ELR (cell line): ENCODE data around the gene MICAL2.

Source experiments
- DNase-seq: peaks from one replicate; pipeline ENCODE4 v3.0.0-alpha.2; 2015; ENCODE audit warnings: low read depth

MICAL2 gene

GRCh38 chr11:12171921-12172320 lies 61.5 kb downstream of the MICAL2 start:
- DNase-seq = no peak

- DNase-seq = no peak
Measured at GRCh38 chr11:12172493-12173013, 62.2 kb downstream of the MICAL2 start.

GRCh38 chr11:12173111-12173510 lies 62.7 kb downstream of the MICAL2 start:
- no peak for DNase-seq

GRCh38 chr11:12174128-12174476 lies 63.7 kb downstream of the MICAL2 start:
- no peak for DNase-seq

GRCh38 chr11:12174477-12175143 lies 64.2 kb downstream of the MICAL2 start:
- DNase-seq = peak; percentile 84

- peak; percentile 97 for DNase-seq
Measured at GRCh38 chr11:12175694-12176241, 65.4 kb downstream of the MICAL2 start.

- no peak for DNase-seq
Measured at GRCh38 chr11:12176410-12176809, 66.0 kb downstream of the MICAL2 start.

- peak; percentile 17 for DNase-seq
Measured at GRCh38 chr11:12177739-12178338, 67.4 kb downstream of the MICAL2 start.

GRCh38 chr11:12179019-12179418 lies 68.6 kb downstream of the MICAL2 start:
- no peak for DNase-seq

- DNase-seq = no peak
Measured at GRCh38 chr11:12179531-12179930, 69.1 kb downstream of the MICAL2 start.

GRCh38 chr11:12180257-12181205 lies 70.1 kb downstream of the MICAL2 start:
- DNase-seq = peak; percentile 56

GRCh38 chr11:12182302-12182675 lies 71.9 kb downstream of the MICAL2 start:
- DNase-seq = no peak

- peak; percentile 98 for DNase-seq
Measured at GRCh38 chr11:12182676-12183541, 72.5 kb downstream of the MICAL2 start.

GRCh38 chr11:12183827-12184620 lies 73.6 kb downstream of the MICAL2 start:
- DNase-seq = no peak

GRCh38 chr11:12184699-12185098 lies 74.3 kb downstream of the MICAL2 start:
- DNase-seq = peak; percentile 58

GRCh38 chr11:12185106-12185690 lies 74.8 kb downstream of the MICAL2 start:
- DNase-seq = no peak

- no peak for DNase-seq
Measured at GRCh38 chr11:12185914-12186313, 75.5 kb downstream of the MICAL2 start.

GRCh38 chr11:12186701-12187100 lies 76.3 kb downstream of the MICAL2 start:
- DNase-seq = no peak

GRCh38 chr11:12187399-12187798 lies 77.0 kb downstream of the MICAL2 start:
- no peak for DNase-seq
